HEK293 (cell line): ENCODE measurements around the gene NEFH.

ENCODE experiments used
- CTCF ChIA-PET: fragments of 350-600 bp; formaldehyde crosslinking; extraction: SDS; loops from one replicate; lab custom pipeline; 2021; ENCODE audit warnings: antibody characterized with exemption; lab: Yijun Ruan, JAX
- POLR2A ChIA-PET: fragments of 300-600 bp; formaldehyde crosslinking; extraction: SDS; loops from one replicate; lab custom pipeline; 2020; ENCODE audit warnings: antibody characterized with exemption, inconsistent platforms; lab: Yijun Ruan, JAX
- H3K27ac ChIP-seq: fragments of 200-500 bp; sonication (Bioruptor generic); 2 replicates; pipeline ENCODE4 v1.5.1; 2014; ENCODE audit warnings: low read depth, low read length, control low read depth, inconsistent platforms; ENCODE audit errors: extremely low read depth
- H3K36me3 ChIP-seq, 2 experiments: fragments of 200-500 bp in 1 of 2; sonication (Bioruptor generic) in 1 of 2; 1 replicate in 1 of 2; 2 replicates in 1 of 2; pipeline ENCODE4 v1.5.1; 2014 to 2017; ENCODE audit warnings: inconsistent platforms in 2 of 2, low read length in 2 of 2; ENCODE audit not compliant: control insufficient read depth in 2 of 2, insufficient read depth in 1 of 2
- H3K4me1 ChIP-seq: fragments of 200-500 bp; sonication (Bioruptor generic); 2 replicates; pipeline ENCODE4 v1.5.1; 2014; ENCODE audit warnings: mild to moderate bottlenecking, low read length, inconsistent platforms; ENCODE audit not compliant: control insufficient read depth, insufficient read depth
- H3K4me3 ChIP-seq: 2 replicates; pipeline ENCODE4 v1.5.1; 2011; ENCODE audit warnings: low read depth, mild to moderate bottlenecking, control low read depth, low read length, moderate library complexity
- H3K9me3 ChIP-seq: fragments of 200-500 bp; sonication (Bioruptor generic); 2 replicates; pipeline ENCODE4 v1.5.1; 2014; ENCODE audit warnings: low read depth, low read length, inconsistent platforms; ENCODE audit not compliant: control insufficient read depth, insufficient read depth
- GLIS1 ChIP-seq: fragments of 450-650 bp; formaldehyde crosslinking; IDR thresholded peaks from 2 replicates; pipeline ENCODE4 v1.5.1; 2016; ENCODE audit warnings: missing biosample characterization, missing genetic modification characterization
- GLIS2 ChIP-seq: fragments of 450-650 bp; formaldehyde crosslinking; IDR thresholded peaks from 2 replicates; pipeline ENCODE4 v1.5.1; 2016; ENCODE audit warnings: missing biosample characterization, missing genetic modification characterization
- HOXA7 ChIP-seq: sonication (generic); formaldehyde crosslinking; IDR thresholded peaks from 2 replicates; pipeline ENCODE4 v1.8.1; 2022; ENCODE audit warnings: missing genetic modification reagents, borderline replicate concordance
- KLF1 ChIP-seq: fragments of 450-650 bp; formaldehyde crosslinking; IDR thresholded peaks from 2 replicates; pipeline ENCODE4 v1.5.1; 2016; ENCODE audit warnings: missing biosample characterization, missing genetic modification characterization
- KLF9 ChIP-seq: fragments of 450-650 bp; formaldehyde crosslinking; IDR thresholded peaks from 2 replicates; pipeline ENCODE4 v1.5.1; 2016; ENCODE audit warnings: missing biosample characterization, missing genetic modification characterization, low read depth
- MEIS1 ChIP-seq: sonication (generic); formaldehyde crosslinking; IDR thresholded peaks from 2 replicates; pipeline ENCODE4 v1.8.1; 2022; ENCODE audit warnings: missing genetic modification reagents, mild to moderate bottlenecking, borderline replicate concordance
- MYNN ChIP-seq: fragments of 450-650 bp; formaldehyde crosslinking; IDR thresholded peaks from 2 replicates; pipeline ENCODE4 v1.5.1; 2016; ENCODE audit warnings: missing biosample characterization, missing genetic modification characterization, borderline replicate concordance
- PRDM10 ChIP-seq: fragments of 450-650 bp; formaldehyde crosslinking; IDR thresholded peaks from 2 replicates; pipeline ENCODE4 v1.5.1; 2016; ENCODE audit warnings: missing biosample characterization, missing genetic modification characterization
- SP2 ChIP-seq: fragments of 450-650 bp; formaldehyde crosslinking; IDR thresholded peaks from 2 replicates; pipeline ENCODE4 v1.5.1; 2016; ENCODE audit warnings: missing biosample characterization, missing genetic modification characterization
- SP3 ChIP-seq: fragments of 450-650 bp; formaldehyde crosslinking; IDR thresholded peaks from 2 replicates; pipeline ENCODE4 v1.5.1; 2016; ENCODE audit warnings: missing biosample characterization, missing genetic modification characterization
- ZBTB17 ChIP-seq: fragments of 450-650 bp; formaldehyde crosslinking; IDR thresholded peaks from 2 replicates; pipeline ENCODE4 v1.5.1; 2016; ENCODE audit warnings: missing biosample characterization, missing genetic modification characterization
- ZBTB49 ChIP-seq: fragments of 450-650 bp; formaldehyde crosslinking; IDR thresholded peaks from 2 replicates; pipeline ENCODE4 v1.5.1; 2016; ENCODE audit warnings: missing biosample characterization, missing genetic modification characterization, low read depth
- ZFP41 ChIP-seq: fragments of 450-650 bp; formaldehyde crosslinking; IDR thresholded peaks from 2 replicates; pipeline ENCODE4 v1.5.1; 2016; ENCODE audit warnings: missing biosample characterization, missing genetic modification characterization, borderline replicate concordance
- ZNF335 ChIP-seq: fragments of 450-650 bp; formaldehyde crosslinking; conservative IDR thresholded peaks from 2 replicates; pipeline ENCODE4 v1.5.1; 2016; ENCODE audit warnings: missing biosample characterization, missing genetic modification characterization
- ZNF341 ChIP-seq: fragments of 450-650 bp; formaldehyde crosslinking; IDR thresholded peaks from 2 replicates; pipeline ENCODE4; 2016; ENCODE audit warnings: low read depth, missing biosample characterization, missing genetic modification characterization
- ZNF366 ChIP-seq: fragments of 450-650 bp; formaldehyde crosslinking; conservative IDR thresholded peaks from 2 replicates; pipeline ENCODE4 v1.5.1; 2016; ENCODE audit warnings: missing biosample characterization, missing genetic modification characterization
- ZNF530 ChIP-seq: fragments of 450-650 bp; formaldehyde crosslinking; IDR thresholded peaks from 2 replicates; pipeline ENCODE4 v1.5.1; 2016; ENCODE audit warnings: low read depth, missing biosample characterization, missing genetic modification characterization
- ZNF610 ChIP-seq: fragments of 450-650 bp; formaldehyde crosslinking; IDR thresholded peaks from 2 replicates; pipeline ENCODE4 v1.5.1; 2016; ENCODE audit warnings: missing biosample characterization, missing genetic modification characterization, borderline replicate concordance
- ZNF621 ChIP-seq: fragments of 450-650 bp; formaldehyde crosslinking; IDR thresholded peaks from 2 replicates; pipeline ENCODE4 v1.5.1; 2017; ENCODE audit warnings: missing biosample characterization, missing genetic modification characterization
- ZNF692 ChIP-seq: fragments of 450-650 bp; formaldehyde crosslinking; IDR thresholded peaks from 2 replicates; pipeline ENCODE4 v1.5.1; 2016; ENCODE audit warnings: missing biosample characterization, missing genetic modification characterization
- ZNF830 ChIP-seq: fragments of 450-650 bp; IDR thresholded peaks from 2 replicates; pipeline ENCODE4 v1.5.0; 2018; ENCODE audit warnings: missing biosample characterization, missing genetic modification characterization, low read depth, mild to moderate bottlenecking, moderate library complexity
- ZSCAN16 ChIP-seq: fragments of 450-650 bp; formaldehyde crosslinking; IDR thresholded peaks from 2 replicates; pipeline ENCODE4 v1.5.1; 2016; ENCODE audit warnings: missing biosample characterization, missing genetic modification characterization

NEFH gene

GRCh38 chr22:29479417-29480261 lies at the start of gene NEFH:
Gene NEFH, plus strand, starts transcription at chr22:29480218. Its CDS starts 45 bp downstream, at chr22:29480263.
- no peaks in the 10 kb centered on the region for H3K36me3 ChIP-seq
- no peak within 1 kb of the TSS for H3K4me3 ChIP-seq
- ChIA-PET POLR2A (interaction anchor here (1.3 kb wide), 1 partner anchor 74 kb away, joined by 6 read pairs; the partner anchor contains the start of gene THOC5), CTCF (interaction anchor here (0.6 to 1.1 kb wide), 4 partner anchors 9 to 776 kb away, joined by 3 to 5 read pairs (median 4); no protein-coding TSS in a partner anchor)
- no peaks in the 10 kb centered on the region for H3K9me3 ChIP-seq
- H3K27ac ChIP-seq, result no peak within 1 kb of the TSS
- H3K4me1 ChIP-seq, result no peaks in the 10 kb centered on the region
- TF ChIP-seq ZNF610 (tag by site-specific recombination) (no peak), PRDM10 (peak; percentile 88), SP3 (tag by site-specific recombination) (peak; percentile 67), SP2 (tag by site-specific recombination) (peak; percentile 49), GLIS2 (tag by site-specific recombination) (peak; percentile 80), MEIS1 (CRISPR knock-in tag) (no peak), ZSCAN16 (tag by site-specific recombination) (no peak), ZNF530 (tag by site-specific recombination) (no peak), ZBTB17 (tag by site-specific recombination) (peak; percentile 48; the same call in 1 of the 2 replicates), GLIS1 (peak; percentile 65; the same call in 1 of the 2 replicates), ZNF341 (tag by site-specific recombination) (peak; percentile 50), ZNF621 (tag by site-specific recombination) (no peak), KLF1 (tag by site-specific recombination) (peak; percentile 77), KLF9 (tag by site-specific recombination) (peak; percentile 83), ZNF335 (tag by site-specific recombination) (peak; percentile 72)
- TF ChIP-seq, all 188 proteins: peak for 10

- POLR2A ChIA-PET, result interaction anchor here (0.6 to 1.3 kb wide), 2 partner anchors 12 to 54 kb away, joined by 4 to 5 read pairs; no protein-coding TSS in a partner anchor
- Histone ChIP-seq H3K4me1 (no peaks in the 10 kb centered on the region), H3K36me3 (no peaks in the 10 kb centered on the region), H3K27ac (no peak overlapping the region), H3K9me3 (no peaks in the 10 kb centered on the region), H3K4me3 (no peak overlapping the region)
- CTCF ChIA-PET, result interaction anchor here (1.0 to 3.7 kb wide), 3 partner anchors 19 to 38 kb away, joined by 3 to 16 read pairs (median 4); no protein-coding TSS in a partner anchor
- TF ChIP-seq HOXA7 (no peak), ZNF830 (tag by site-specific recombination) (no peak), ZNF366 (tag by site-specific recombination) (no peak), ZNF692 (tag by site-specific recombination) (no peak), ZBTB49 (tag by site-specific recombination) (no peak), ZFP41 (tag by site-specific recombination) (no peak), MYNN (tag by site-specific recombination) (no peak)
These were observed 48.0 kb upstream of the NEFH start for GRCh38 chr22:29431986-29432385.
